ENCODE results near the gene NFIC.

Gene NFIC

DNA sequence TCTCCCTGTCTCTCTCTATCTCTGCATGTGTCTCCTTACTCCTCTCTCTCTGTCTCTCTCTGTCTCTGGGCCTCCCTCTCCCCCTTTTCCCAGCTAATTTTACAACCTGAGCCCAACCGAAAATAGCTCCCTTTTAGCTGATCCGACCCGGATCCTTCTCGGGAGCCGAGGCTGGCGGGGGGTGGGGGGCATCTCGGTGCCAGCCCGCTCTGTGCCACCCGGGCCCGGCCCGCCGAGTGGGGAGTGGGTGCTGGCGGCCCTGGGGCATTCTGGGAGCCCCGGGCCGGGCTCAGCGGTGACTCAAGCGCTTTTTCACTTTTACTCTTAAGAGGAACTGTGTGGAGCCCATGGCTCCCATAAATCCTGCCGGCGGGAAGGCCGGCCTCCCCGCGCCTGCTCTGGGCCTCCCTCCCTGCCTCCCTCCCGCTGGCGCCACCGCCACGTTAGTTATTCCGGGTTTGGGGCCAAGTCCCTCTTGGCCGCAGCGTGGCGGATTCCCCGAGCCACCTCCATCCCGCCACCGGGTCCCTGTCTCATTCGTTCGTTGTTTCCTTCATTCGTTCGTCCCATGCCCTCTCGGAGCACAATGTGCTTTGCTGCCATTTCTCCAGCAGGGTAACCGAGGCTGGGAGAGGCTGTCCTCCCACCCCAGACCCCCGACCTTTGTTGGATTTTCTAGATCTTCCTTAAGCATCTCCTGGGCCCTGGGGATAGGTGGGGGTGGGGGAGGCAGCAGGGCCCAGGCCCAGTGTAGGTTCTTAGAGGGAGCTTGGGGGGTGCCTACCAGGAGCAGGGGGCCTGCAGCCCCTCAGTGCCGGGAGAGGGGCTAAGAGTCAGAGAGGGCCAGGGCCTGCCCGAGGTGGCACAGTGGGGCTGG lies 3.2 kb downstream of the NFIC start:
- peak overlapping the region; percentile 41 for H3K4me2 ChIP-seq (ENCODE audit: insufficient read depth, low read length, poor library complexity, severe bottlenecking)
- H2AK5ac ChIP-seq (ENCODE audit: low read depth, low read length) = no peak overlapping the region
- no peak overlapping the region for H3K18ac ChIP-seq (ENCODE audit: low read length)
- H2BK15ac ChIP-seq (ENCODE audit: low read length) = no peak overlapping the region
- no peak for DNase-seq (ENCODE audit: low spot score)
- peak overlapping the region in 1 of 2 donors; percentile 61 for H3K4me3 ChIP-seq (ENCODE audit: low read length in 2 of 2)
- H3K36me3 ChIP-seq (replicated peaks in 1 of 2; ENCODE audit: control insufficient read depth in 2 of 2, insufficient read depth in 2 of 2, low read length in 2 of 2) = no peaks in the 10 kb centered on the region
- peak overlapping the region; percentile 73 for H2AFZ ChIP-seq (ENCODE audit: low read length)
- no peak overlapping the region for H3K4ac ChIP-seq (ENCODE audit: low read length)
- no peak overlapping the region for H3K9ac ChIP-seq (ENCODE audit: low read depth, low read length, poor library complexity)
- H2BK5ac ChIP-seq (ENCODE audit: low read length) = no peak overlapping the region
- H3K4me1 ChIP-seq (ENCODE audit: control insufficient read depth in 2 of 2, insufficient read depth in 1 of 2, low read depth in 1 of 2, low read length in 2 of 2) = peaks cover 0 to 10% of the 10 kb centered on the region in 2 donors
- H3K14ac ChIP-seq (ENCODE audit: low read length) = no peak overlapping the region
- no peak overlapping the region for H2BK12ac ChIP-seq (ENCODE audit: low read length)
- H2BK120ac ChIP-seq (ENCODE audit: low read depth, low read length) = no peak overlapping the region
- peaks cover 0 to 2% of the 10 kb centered on the region in 2 donors for H3K9me3 ChIP-seq (replicated peaks in 1 of 2; ENCODE audit: control insufficient read depth in 2 of 2, insufficient read depth in 1 of 2, low read depth in 1 of 2, low read length in 2 of 2)
- WGBS, 2 donors (ENCODE audit: extremely low coverage in 2 of 2, insufficient read length in 2 of 2, insufficient replicate concordance in 1 of 2) = no CpG with 5 or more reads among the region's 42 CpGs
- no peak overlapping the region for H4K8ac ChIP-seq (ENCODE audit: low read depth, low read length)
- H3K79me1 ChIP-seq (ENCODE audit: low read depth, low read length) = no peaks in the 10 kb centered on the region
- H3K23ac ChIP-seq (ENCODE audit: low read depth, low read length, poor library complexity) = no peak overlapping the region
- no peak overlapping the region for H3K27ac ChIP-seq (replicated peaks; ENCODE audit: low read length)
- no peak overlapping the region for H4K91ac ChIP-seq (ENCODE audit: low read depth, low read length, poor library complexity)
- H3K27me3 ChIP-seq (ENCODE audit: control insufficient read depth in 3 of 3, insufficient read depth in 3 of 3, low read depth in 1 of 3, low read length in 3 of 3) = peaks cover 39 to 86% (median 75%) of the 10 kb centered on the region in 3 experiments

DNA sequence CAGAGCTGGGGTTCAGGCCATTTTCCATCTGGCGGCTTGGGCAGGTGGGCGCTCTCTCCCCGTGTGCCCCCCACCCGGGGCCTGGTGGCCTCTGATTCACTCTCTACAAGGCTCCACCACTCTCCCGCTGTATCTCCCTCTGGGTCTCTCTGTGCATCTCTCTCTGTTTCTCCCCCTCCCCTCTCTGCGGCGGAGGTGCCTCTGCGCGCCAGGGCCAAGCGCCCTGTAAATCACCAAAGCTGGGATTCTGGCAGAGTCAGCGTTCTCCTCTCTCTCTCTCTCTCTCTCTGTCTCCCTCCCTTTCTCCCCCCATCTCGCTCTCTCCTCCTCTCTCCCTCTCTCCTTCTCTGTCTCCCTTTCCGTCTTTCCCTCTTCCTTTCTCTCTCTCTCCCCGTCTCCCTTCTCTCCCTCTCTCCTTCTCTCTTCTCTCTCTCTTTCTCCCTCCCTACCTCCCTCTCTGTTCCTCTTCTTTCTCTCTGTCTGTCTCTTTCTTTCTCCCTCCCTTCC lies 3.9 kb downstream of the NFIC start:
- Histone ChIP-seq H3K36me3 (replicated peaks in 1 of 2; ENCODE audit: control insufficient read depth in 2 of 2, insufficient read depth in 2 of 2, low read length in 2 of 2) (no peaks in the 10 kb centered on the region), H4K8ac (ENCODE audit: low read depth, low read length) (no peak overlapping the region), H2BK12ac (ENCODE audit: low read length) (no peak overlapping the region), H3K4me1 (ENCODE audit: control insufficient read depth in 2 of 2, insufficient read depth in 1 of 2, low read depth in 1 of 2, low read length in 2 of 2) (peaks cover 0 to 10% of the 10 kb centered on the region in 2 donors), H3K9me3 (replicated peaks in 1 of 2; ENCODE audit: control insufficient read depth in 2 of 2, insufficient read depth in 1 of 2, low read depth in 1 of 2, low read length in 2 of 2) (peaks cover 0 to 2% of the 10 kb centered on the region in 2 donors), H3K4me2 (ENCODE audit: insufficient read depth, low read length, poor library complexity, severe bottlenecking) (no peak overlapping the region), H3K23ac (ENCODE audit: low read depth, low read length, poor library complexity) (no peak overlapping the region), H2AK5ac (ENCODE audit: low read depth, low read length) (no peak overlapping the region), H3K4me3 (ENCODE audit: low read length in 2 of 2) (no peak overlapping the region), H3K27ac (replicated peaks; ENCODE audit: low read length) (no peak overlapping the region), H3K18ac (ENCODE audit: low read length) (peak overlapping the region; percentile 29), H3K14ac (ENCODE audit: low read length) (no peak overlapping the region), H2BK5ac (ENCODE audit: low read length) (no peak overlapping the region), H4K91ac (ENCODE audit: low read depth, low read length, poor library complexity) (no peak overlapping the region), H3K9ac (ENCODE audit: low read depth, low read length, poor library complexity) (no peak overlapping the region), H3K27me3 (ENCODE audit: control insufficient read depth in 3 of 3, insufficient read depth in 3 of 3, low read depth in 1 of 3, low read length in 3 of 3) (peaks cover 34 to 84% (median 68%) of the 10 kb centered on the region in 3 experiments), H2BK15ac (ENCODE audit: low read length) (no peak overlapping the region), H3K4ac (ENCODE audit: low read length) (no peak overlapping the region), H3K79me1 (ENCODE audit: low read depth, low read length) (no peaks in the 10 kb centered on the region), H2AFZ (ENCODE audit: low read length) (no peak overlapping the region), H2BK120ac (ENCODE audit: low read depth, low read length) (no peak overlapping the region)
- no CpG with 5 or more reads among the region's 14 CpGs for WGBS, 2 donors (ENCODE audit: extremely low coverage in 2 of 2, insufficient read length in 2 of 2, insufficient replicate concordance in 1 of 2)
- DNase-seq (ENCODE audit: low spot score) = no peak

DNA sequence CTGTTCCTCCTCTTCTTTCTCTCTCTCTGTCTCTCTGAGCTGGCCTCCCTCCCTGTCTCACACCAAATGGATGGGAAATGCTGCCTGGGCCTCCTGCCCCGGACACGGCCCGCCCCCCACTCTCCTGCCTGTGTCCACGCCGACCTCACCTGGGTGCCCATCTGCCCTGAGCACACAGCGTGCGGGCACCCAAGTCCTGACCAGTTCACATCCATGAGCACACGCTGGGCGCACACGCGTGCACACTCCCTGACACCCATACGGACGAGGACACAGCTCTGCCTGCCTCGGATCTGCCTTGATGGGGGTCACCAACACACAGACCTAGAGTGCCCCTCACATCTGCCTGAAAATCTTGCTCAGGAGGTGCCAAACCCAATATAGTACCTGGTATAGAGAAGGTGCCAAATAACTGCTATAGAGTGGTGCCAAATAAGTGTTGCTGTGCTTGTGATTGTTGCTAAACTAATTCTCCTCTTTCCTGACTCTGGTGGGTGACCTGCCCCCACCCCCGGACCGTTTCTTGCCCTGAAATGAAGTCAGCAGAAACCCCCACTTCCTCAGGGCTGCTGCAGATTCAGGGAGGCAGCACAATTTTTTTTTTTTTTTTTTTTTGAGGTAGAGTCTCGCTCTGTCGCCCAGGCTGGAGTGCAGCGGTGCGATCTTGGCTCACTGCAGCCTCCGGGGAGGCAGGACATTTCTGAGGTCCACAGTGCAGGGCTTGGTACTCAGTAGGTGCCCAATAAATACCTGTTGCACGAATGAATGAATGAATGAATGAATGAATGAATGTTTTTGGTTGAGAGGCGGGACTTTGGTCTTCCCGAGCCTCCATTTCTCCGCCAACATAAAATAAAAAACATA lies 4.6 kb downstream of the NFIC start:
- peak overlapping the region; percentile 58 for H3K18ac ChIP-seq (ENCODE audit: low read length)
- no peak overlapping the region for H3K9ac ChIP-seq (ENCODE audit: low read depth, low read length, poor library complexity)
- H3K27me3 ChIP-seq (ENCODE audit: control insufficient read depth in 3 of 3, insufficient read depth in 3 of 3, low read depth in 1 of 3, low read length in 3 of 3) = peaks cover 28 to 83% (median 62%) of the 10 kb centered on the region in 3 experiments
- H4K8ac ChIP-seq (ENCODE audit: low read depth, low read length) = no peak overlapping the region
- H2AK5ac ChIP-seq (ENCODE audit: low read depth, low read length) = no peak overlapping the region
- no peaks in the 10 kb centered on the region for H3K36me3 ChIP-seq (replicated peaks in 1 of 2; ENCODE audit: control insufficient read depth in 2 of 2, insufficient read depth in 2 of 2, low read length in 2 of 2)
- no peaks in the 10 kb centered on the region for H3K79me1 ChIP-seq (ENCODE audit: low read depth, low read length)
- H3K23ac ChIP-seq (ENCODE audit: low read depth, low read length, poor library complexity) = peak overlapping the region; percentile 56
- H4K91ac ChIP-seq (ENCODE audit: low read depth, low read length, poor library complexity) = no peak overlapping the region
- peaks cover 0 to 2% of the 10 kb centered on the region in 2 donors for H3K9me3 ChIP-seq (replicated peaks in 1 of 2; ENCODE audit: control insufficient read depth in 2 of 2, insufficient read depth in 1 of 2, low read depth in 1 of 2, low read length in 2 of 2)
- no peak overlapping the region for H2BK15ac ChIP-seq (ENCODE audit: low read length)
- H2AFZ ChIP-seq (ENCODE audit: low read length) = no peak overlapping the region
- no peak overlapping the region for H3K4me2 ChIP-seq (ENCODE audit: insufficient read depth, low read length, poor library complexity, severe bottlenecking)
- no peak for DNase-seq (ENCODE audit: low spot score)
- no CpG with 5 or more reads among the region's 25 CpGs for WGBS, 2 donors (ENCODE audit: extremely low coverage in 2 of 2, insufficient read length in 2 of 2, insufficient replicate concordance in 1 of 2)
- no peak overlapping the region for H2BK5ac ChIP-seq (ENCODE audit: low read length)
- H3K4ac ChIP-seq (ENCODE audit: low read length) = no peak overlapping the region
- no peak overlapping the region for H2BK12ac ChIP-seq (ENCODE audit: low read length)
- H3K4me1 ChIP-seq (ENCODE audit: control insufficient read depth in 2 of 2, insufficient read depth in 1 of 2, low read depth in 1 of 2, low read length in 2 of 2) = peaks cover 0 to 10% of the 10 kb centered on the region in 2 donors
- H2BK120ac ChIP-seq (ENCODE audit: low read depth, low read length) = no peak overlapping the region
- H3K27ac ChIP-seq (replicated peaks; ENCODE audit: low read length) = no peak overlapping the region
- peak overlapping the region; percentile 60 for H3K14ac ChIP-seq (ENCODE audit: low read length)
- peak overlapping the region in 1 of 2 donors; percentile 61 for H3K4me3 ChIP-seq (ENCODE audit: low read length in 2 of 2)

All from neuronal stem cell (in vitro differentiated cells).